Right renal cortex interstitium (tissue), 3 donors: Measurements from ENCODE around the gene EGFL6. TPM values are rescaled to one million over a fixed set of nuclear protein-coding genes. Genes with fewer than 3 reads are reported as not detected.

ENCODE experiments used
- DNase-seq, 3 donors: peaks; one replicate each; pipeline ENCODE4 v3.0.0-alpha.2; 2013; ENCODE audit warnings: low read depth in 3 of 3, low spot score in 2 of 3
- polyA plus RNA-seq, 3 donors: library from polyadenylated mRNA; unstranded; fragments of 120-200 nt; gene quantifications; one replicate each; pipeline ENCODE4 v1.2.1, GENCODE V29; 2013; ENCODE audit not compliant: insufficient read length in 3 of 3

EGFL6 gene, protein sequence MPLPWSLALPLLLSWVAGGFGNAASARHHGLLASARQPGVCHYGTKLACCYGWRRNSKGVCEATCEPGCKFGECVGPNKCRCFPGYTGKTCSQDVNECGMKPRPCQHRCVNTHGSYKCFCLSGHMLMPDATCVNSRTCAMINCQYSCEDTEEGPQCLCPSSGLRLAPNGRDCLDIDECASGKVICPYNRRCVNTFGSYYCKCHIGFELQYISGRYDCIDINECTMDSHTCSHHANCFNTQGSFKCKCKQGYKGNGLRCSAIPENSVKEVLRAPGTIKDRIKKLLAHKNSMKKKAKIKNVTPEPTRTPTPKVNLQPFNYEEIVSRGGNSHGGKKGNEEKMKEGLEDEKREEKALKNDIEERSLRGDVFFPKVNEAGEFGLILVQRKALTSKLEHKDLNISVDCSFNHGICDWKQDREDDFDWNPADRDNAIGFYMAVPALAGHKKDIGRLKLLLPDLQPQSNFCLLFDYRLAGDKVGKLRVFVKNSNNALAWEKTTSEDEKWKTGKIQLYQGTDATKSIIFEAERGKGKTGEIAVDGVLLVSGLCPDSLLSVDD
- polyA plus RNA-seq = 10 to 100 TPM; 23.8 to 25.5 (median 25.2) TPM

DNA sequence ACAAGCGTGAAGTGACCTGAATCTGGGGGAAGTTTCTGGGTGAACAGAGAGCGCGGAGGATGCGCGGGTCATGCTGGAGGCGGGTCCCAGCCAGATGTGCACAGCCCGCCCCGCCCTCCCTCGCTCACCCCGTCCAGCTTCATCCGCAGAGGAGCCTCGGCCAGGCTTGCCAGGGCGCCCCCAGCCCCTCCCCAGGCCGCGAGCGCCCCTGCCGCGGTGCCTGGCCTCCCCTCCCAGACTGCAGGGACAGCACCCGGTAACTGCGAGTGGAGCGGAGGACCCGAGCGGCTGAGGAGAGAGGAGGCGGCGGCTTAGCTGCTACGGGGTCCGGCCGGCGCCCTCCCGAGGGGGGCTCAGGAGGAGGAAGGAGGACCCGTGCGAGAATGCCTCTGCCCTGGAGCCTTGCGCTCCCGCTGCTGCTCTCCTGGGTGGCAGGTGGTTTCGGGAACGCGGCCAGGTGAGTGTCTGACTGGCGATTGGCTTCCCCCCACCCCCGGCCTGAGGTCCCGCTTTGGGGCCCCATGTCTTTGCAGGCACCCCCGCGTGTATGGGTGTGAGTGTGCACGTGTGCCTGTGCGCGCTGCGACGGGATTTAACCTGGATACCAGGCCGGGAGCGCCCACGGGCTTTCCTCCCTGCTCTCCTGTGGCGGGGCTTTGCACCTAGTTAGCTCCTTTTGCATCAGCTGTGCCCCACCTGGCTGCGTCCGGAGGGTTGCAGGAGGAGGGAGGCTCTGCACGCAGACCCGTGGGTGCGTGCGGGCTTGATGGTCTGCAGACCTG lies at the start of gene EGFL6:
Gene EGFL6 (plus strand): TSS at position 123 of the 782 bp plus-strand sequence. CDS start 261 bp downstream, at position 384.
- no peak for DNase-seq

DNA sequence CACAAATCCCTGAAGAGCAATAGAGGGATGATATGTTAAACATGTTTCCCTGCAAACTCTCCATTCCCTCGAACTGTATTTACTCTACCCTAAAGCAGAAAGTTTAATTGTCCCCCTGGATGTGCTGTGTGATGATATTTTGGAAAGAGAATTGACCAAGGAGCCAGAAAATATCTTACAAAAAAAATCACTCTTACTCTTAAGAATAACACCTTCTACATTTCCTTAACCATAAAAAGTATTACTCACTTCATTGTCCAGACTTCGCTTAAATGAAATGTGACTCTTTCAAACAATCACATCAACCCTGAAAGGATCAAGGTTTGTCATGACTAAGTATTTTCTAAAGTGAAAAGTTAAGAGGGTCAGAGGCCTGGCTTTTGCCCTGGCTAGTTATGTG lies 49.0 kb upstream of the EGFL6 start:
- DNase-seq = no peak

DNA sequence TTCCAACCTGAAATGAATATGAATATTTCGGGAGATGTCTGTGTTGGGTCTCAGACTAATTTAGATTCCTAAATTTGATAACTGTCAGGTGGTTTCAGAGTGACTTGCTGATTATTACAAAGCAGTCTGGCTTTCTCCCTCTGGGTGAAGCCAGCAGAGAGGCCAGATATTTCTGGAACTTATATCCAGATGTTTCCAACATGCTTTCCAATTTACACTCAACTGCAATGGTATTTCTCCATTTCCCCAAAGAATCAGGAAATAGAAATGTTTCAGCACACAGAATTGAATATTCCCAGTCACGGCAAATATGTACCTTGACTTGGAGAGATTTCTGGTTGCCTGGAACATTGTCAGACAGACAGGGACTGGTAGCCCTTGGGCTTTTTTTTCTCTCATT lies 48.5 kb upstream of the EGFL6 start:
- DNase-seq = no peak

DNA sequence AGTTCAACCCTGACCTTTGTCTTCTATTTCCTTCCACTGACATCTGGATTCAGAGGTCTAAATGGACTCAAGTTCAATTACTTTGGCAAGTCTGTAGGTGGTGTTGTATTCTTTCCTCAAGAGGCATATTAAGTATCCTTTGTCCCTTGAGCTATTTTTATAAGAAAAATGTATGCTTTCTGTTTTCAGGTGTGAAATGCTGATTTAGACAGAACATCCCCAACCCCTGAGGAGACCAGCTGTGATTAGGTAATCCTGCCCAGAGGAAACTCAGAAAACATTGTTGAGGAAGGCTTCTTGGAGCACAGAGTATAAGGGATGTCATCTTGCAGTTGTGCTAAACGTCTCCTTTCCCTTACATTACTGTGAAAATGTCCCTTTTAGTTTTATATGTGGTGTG lies 46.6 kb upstream of the EGFL6 start:
- no peak for DNase-seq

DNA sequence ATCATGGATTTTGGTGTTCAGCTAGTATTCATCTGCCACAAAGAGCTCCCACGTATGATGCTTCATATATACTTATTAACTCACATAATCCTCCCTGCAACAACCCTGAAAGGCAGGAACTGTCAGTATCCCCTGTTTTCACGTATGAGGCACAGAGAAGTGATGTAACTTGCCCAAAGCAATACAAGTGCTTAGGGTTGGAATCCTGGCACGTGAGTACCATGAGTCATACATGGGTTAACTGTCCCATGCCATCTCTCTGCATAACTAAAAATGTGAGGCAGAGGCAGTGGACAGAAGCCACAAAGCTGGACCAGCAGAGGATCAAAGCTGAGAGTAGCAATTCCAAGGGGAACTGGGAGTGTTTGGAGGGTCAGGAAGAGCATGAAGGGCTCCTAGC lies 35.7 kb upstream of the EGFL6 start:
- DNase-seq = no peak

DNA sequence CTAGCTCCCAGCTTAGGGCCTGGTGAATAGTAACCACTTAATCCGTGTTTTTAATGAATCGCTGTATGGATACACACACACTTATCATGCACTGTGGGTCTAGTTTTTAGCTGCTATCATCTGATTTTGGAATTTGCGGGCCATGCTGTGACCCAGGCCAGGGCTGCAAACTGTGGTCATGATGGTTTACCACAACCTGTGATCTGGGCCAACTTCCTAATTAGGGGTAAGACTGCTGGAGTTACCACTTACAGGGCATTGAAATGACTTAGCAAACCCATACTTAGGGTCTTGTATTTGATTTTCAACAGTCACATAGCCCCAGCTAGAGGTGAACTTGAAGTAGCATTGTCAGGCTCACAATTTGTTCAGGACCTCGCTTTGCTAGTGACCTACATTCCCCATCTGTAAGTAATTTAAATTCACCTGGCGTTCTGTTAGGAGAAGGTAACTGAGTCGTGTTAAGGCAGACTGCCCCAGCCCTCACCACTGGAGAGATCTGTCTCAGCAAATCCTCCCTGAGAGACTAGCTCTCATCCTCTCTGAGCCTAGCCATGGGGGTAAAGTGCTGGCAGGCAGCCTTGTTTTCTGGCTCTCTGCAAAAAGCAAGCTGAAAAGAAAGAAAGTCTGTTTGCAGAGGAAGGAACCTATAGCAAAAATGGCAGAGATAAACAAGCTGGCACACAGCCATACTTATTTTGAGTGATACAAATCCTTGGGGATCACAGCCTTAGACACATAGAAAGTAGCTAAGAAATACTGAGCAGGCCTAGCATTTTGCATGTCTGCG lies 33.8 kb upstream of the EGFL6 start:
- DNase-seq = no peak

DNA sequence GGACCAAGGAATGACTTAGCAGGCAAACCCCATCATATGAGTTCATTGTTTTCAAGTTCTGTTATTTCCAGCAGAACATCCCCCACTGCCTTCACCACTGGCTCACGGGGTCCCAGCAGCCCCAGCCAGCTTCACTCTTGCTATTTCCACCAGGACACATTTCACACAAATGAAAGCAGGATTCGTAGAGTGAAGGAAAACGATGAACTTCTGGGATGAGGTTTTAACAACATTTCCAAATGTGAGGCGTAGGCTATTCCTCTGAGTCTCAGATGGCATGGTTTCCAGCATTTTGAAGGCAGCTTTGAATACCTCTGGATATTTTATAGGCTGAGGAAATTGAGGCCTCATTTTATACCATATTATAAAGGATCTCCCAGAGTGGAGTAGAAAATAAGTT lies 32.9 kb upstream of the EGFL6 start:
- no peak for DNase-seq

DNA sequence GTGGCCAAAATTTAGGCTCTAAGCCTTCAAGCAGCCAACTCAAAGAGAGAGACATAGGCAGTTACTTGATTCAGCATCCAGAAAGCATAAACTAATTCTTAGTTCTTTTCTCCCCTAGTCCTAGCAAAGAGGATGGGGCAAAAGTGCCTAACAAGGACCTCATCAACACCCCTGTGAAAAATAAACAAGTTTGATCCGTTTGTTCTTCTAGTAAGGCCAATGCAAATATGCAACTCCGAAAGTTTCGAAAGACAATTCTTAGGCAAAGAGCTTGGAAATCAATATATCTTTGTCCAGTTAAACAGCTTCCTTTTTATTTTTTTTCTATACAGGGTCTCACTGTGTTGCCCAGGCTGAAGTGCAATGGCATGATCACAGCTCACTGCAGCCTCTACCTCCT lies 31.0 kb upstream of the EGFL6 start:
- no peak for DNase-seq

DNA sequence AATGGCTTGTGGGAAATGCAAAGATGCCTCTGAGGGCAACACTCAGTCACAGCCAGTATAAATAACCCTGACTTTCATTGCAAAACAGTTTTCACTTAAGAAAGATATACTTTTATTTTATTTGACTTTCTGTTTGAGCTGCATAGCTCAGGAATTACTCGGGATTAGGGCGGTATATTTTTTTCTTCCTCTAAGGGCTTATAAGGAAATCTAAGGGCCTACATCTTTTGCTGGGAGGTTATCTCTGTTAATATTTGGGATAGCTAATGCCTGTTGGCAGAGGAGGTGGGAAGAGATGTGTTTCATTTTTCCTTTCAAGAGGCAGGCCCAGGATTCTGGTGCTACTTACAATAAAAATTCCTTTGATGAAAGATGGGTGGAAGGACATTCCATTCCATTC lies 28.8 kb upstream of the EGFL6 start:
- no peak for DNase-seq

DNA sequence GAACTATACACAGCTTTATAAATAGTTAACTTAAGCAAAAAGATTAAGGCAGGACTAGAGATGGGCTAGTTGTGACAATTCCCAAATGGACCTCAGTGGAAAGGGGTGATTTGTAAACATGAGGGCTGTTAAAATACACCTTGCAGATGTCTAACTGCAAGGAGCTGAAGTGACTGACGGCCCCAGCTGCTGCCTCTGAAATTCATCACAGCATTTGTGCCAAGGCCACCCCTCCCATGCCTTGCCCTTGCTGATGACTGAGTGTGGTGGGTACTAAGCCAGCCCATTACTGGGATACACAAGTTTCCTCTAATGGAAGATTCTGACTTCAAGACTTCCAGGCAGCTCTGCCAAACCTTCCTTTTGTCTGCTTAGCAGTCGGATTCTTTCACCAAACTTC lies 23.7 kb upstream of the EGFL6 start:
- no peak for DNase-seq

DNA sequence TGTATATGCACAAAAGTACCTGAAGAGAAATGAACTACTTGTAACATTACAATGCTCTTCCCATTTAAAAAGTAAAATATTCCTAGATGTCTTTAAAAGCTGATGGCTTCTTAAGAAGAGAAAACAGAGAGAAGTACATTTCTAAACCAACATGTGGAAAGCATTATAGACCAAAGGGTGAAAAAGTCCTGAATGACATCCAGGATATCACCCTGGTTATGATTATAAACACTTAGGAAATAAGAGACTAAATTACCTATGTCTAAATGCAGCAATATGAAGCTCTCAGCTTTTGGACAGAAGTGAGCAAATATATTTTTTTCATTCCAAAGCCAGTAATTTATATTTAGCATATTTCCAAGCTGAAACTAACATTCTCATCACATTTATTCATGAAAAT lies 21.7 kb upstream of the EGFL6 start:
- no peak for DNase-seq

DNA sequence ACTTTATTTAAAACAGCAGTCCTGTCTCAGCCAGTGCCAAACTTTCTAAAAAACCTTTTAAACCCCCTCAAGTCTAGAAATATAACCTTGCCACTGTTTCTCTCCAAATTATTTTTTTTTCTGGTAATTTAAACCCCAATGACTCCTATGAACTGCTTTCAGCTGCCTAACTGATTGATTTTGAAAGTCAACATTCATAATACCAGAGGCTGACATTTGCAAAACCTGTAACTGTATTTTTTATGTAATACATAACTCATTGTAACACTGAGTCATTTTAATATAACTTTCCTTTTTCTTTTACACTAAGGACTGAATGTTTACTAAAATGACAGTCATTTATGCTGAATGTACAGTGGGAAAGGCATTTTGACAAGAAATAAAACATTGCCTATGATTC lies 19.1 kb upstream of the EGFL6 start:
- no peak for DNase-seq

DNA sequence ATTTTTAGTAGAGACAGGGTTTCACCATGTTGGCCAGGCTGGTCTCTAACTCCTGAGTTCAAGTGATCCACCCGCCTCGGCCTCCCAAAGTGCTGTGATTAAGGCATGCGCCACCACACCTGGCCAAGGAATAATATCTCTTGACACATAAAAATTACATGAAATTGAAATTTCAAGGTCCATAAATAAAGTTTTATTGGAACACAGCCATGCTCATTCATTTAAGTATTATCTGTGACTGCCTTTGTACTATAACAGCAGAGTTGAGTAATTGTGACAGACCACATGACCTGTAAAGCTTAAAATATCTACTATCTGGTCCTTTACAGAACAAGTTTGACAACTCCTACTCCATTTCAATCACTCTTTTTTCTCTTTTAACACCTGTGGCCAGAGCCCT lies 17.8 kb upstream of the EGFL6 start:
- no peak for DNase-seq

DNA sequence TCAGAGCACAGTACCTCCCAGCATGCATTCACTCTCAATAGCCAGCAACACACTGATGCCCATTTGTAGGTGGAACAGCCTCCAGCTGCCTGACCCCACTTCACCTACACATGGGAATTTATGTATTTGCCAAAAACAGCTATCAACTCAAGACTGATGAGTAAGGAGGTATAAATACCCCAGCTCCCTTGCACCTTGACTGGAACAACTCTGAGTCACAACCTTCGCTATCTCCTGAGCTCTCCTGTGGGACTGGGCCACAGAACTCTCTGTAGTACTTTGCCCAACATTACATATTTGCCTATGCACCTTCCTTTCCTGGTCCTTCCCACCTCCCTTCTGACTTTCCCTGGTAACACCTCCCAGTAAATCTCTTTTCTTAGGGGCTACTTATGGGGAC lies 16.5 kb upstream of the EGFL6 start:
- no peak for DNase-seq

DNA sequence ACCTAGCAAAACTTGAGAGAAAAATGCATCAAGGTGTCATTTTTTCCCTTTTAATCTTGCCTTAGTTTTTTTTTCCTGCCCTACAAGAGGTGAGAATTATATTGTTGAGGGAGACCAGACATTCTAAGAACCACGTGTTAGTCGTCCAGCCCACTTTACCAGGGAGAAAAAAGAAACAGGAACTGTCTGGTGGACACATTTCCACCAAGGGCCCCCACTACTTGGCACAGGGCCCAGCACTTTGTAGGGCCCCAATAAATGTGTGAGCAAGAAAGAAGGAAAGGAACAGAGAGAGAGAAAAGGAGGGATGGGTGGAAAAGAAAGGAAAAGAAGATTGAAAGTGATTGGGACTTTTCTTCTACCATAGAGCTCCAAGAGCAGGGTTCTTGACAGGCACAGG lies 3.9 kb upstream of the EGFL6 start:
- no peak for DNase-seq

DNA sequence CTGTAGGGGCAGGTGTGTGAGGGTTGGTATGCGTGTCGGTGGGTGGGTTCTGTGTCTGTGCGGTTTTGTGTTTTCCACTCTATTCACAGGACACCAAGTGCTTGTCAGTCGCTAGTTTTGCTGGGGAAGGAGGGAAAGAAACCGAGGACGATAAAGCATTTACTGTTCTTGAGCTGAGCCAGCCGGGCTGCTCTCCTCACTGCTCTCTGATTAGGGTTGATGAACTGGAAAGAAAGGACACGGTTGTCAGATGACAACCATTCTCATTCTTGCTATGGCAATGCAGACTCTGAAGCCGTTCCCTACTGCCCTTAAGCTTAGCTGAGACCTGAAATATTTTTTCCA lies 832 bp downstream of the EGFL6 start:
- no peak for DNase-seq

DNA sequence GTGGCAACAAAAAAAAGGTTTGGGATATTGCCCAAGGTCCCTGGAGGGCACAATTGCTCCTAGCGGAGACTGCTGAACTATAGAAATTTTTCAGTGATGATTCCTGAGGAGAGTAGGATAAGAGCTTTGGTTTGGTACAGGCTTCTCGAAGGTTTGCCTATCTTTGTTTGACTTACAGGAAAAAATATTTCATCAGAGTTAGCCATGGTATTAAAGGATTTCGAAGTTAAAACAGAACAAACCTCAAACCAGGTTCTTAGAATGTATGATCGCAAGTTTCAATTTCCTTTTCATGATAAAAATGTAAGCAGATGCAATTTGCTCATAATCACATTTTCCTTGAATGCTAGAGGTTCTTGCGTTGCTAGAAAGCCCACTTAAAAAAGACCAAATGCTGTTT lies 1.7 kb downstream of the EGFL6 start:
- DNase-seq = no peak

DNA sequence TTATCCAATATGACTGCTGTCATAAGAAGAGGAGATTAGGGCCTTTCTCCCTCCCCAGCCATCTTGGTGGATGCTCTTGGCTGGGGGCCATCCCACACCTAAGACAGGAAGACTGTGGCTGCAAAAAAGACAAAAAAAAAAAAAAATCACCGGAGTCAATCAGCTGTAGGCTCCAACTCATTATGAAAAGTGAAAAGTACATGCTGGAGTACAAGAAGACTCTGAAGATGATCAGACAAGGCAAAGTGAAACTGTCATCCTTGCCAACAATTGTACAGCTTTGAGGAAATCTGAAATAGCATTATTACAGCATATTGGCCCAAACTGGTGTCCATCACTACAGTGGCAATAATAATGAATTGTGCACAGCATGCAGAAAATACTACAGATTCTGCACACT lies 5.2 kb downstream of the EGFL6 start:
- no peak for DNase-seq

DNA sequence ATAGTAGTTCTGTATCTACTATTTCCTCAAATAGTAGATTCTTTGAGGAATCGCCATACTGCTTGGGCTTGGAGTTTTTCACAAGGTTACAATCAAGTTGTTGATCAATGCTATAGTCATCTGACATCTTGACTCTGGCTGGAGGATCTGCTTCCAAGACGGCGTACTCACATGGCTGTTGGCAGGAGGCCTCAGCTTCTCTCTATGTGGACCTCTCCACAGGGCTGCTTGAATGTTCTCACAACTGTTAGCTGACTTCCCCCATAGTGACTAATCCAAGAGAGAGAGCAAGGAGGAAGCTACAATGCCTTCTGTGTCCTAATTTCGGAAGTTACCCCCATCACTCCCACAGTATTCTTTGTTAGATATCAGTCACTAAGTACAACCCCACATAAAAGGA lies 10.3 kb downstream of the EGFL6 start:
- DNase-seq = no peak

DNA sequence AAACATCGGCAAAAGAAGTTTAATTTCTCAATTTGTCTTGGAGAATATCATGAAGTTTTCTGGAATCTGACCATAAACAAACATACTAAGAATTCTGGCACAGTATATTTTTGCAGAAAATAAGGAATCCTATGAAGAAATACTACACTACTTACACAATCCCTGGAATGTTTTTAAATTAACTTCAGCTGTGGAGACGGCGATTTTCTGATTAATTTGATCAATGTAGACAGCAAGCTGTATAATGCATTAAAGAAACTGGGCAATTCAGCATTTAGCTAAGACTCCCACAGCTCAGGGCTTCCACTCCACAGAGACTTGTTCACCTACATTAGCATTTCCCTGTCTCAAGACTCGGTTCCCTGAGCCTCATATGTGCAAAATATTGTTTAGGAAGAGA lies 12.2 kb downstream of the EGFL6 start:
- DNase-seq = no peak

DNA sequence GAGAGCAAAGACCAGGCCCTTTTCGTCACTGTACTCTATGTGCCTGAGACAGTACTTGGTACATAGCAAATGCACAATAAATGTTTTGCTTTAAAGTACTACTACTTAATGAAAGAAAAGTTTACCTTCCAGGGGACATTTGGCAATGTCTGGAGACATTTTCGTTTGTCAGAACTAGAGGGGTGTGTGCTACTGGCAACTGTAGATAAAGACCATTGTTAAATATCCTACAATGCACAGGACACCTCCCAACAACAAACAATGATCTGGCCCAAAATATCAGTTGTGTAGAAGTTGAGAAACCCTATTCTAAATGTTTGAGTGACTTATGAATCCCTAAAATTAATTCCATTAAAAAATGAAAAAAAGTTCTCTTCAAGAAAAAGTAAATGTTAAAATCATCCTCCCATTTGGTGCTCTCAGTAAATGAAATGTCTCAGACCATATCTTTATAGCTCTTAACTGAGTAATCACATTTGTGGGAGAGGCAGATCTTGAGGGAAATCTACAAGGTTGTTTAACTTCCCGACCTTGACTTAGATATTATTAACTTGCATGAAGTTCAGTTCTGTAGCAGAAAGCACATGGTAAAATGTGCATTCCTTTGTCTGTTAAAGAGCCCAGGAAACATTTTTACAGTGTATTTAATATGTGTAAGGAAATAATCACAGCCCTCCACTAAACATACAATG lies 18.5 kb downstream of the EGFL6 start:
- no peak for DNase-seq
